Measurements from ENCODE around the gene RPL28.

RPL28 gene

DNA sequence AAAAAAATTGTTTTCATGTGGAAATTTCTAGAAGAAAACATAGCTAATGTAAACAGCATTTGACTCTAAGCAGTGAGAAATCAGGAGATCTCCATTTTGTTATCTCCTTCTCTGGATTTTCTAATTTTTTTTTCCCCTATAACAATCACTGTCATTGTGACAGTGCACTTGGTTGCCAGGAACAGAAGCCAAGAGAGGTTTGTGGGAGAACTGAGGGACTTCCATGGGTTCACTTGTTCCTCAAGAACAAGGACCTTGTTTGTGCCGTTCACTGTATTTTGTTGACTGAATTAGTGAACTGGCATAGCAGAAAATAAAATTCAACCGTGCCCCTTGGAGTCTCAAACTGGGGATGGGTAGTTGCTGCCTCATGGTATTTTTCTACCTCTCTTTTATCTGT, 40.3 kb downstream of the RPL28 start:
- no peaks in the 10 kb centered on the region for H3K9me3 ChIP-seq (ENCODE audit: control insufficient read depth, low read length)
- DNase-seq = no peak
- H3K27me3 ChIP-seq (replicated peaks; ENCODE audit: control insufficient read depth, insufficient read depth, low read length, poor library complexity, severe bottlenecking) = peaks cover 11% of the 10 kb centered on the region
- no peaks in the 10 kb centered on the region for H3K36me3 ChIP-seq (ENCODE audit: control insufficient read depth, insufficient read depth, low read length)
- no peak overlapping the region for H3K4me3 ChIP-seq (ENCODE audit: insufficient read depth, low read depth, low read length, poor library complexity, severe bottlenecking)
- H3K4me1 ChIP-seq (ENCODE audit: control insufficient read depth, insufficient read depth, low read length, poor library complexity, severe bottlenecking) = peaks cover 12% of the 10 kb centered on the region
- no peak overlapping the region for H3K27ac ChIP-seq (ENCODE audit: insufficient read depth, low read length, poor library complexity, severe bottlenecking)

DNA sequence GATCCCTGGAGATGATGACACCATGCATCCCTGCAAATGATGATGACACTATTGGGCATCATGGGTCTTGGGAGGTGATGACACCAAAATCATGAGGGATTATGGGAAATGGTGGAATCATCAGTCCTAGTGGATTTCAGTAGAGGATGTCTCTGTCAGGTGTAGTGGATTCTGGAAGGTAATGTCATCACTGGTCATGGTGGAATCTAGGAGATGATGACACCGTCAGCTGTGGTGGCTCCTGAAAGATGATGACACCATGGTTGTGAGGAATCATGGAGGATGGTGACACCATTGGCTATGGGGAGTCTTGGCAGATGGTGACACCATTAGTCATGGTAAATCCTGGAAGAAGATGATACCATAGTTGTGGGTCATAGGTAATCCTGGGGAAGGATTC, 45.5 kb downstream of the RPL28 start:
- DNase-seq = no peak
- Histone ChIP-seq H3K9me3 (ENCODE audit: control insufficient read depth, low read length) (no peaks in the 10 kb centered on the region), H3K27ac (ENCODE audit: insufficient read depth, low read length, poor library complexity, severe bottlenecking) (no peak overlapping the region), H3K27me3 (replicated peaks; ENCODE audit: control insufficient read depth, insufficient read depth, low read length, poor library complexity, severe bottlenecking) (peaks cover 24% of the 10 kb centered on the region), H3K4me3 (ENCODE audit: insufficient read depth, low read depth, low read length, poor library complexity, severe bottlenecking) (no peak overlapping the region), H3K36me3 (ENCODE audit: control insufficient read depth, insufficient read depth, low read length) (no peaks in the 10 kb centered on the region), H3K4me1 (ENCODE audit: control insufficient read depth, insufficient read depth, low read length, poor library complexity, severe bottlenecking) (no peaks in the 10 kb centered on the region)

DNA sequence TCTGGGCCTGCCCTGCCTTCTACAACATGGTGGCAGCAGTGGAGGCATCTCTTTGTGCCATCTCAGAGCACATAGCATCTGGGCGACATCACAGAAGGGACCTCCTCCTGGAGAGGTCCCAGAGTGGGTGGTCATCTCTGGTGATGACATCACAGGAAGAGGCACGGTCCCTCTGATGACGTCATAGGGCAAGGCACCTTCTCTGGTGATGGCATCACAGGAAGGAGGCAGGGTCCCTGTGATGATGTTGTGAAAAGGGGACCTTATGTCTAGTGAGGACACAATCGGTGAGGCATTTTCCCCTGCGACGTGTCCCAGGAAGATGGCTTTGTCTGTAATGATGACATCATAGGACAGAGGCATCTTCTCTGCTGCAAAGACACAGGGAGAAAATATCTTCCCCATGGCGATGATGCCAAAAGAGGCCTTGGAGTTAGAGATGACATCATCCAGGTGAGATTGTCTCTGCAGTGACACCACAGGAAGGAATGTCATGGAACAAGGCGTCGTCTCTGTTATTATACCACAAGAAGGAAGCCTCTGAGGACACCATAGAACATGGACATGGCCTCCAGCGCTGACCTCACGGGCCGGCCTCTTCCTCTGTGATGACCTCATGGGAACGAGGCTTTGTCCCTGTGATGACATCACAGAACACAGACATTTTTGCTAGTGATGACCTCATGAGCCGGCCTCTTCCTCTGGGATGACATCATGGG, 46.7 kb downstream of the RPL28 start:
- DNase-seq = no peak
- no peak overlapping the region for H3K27ac ChIP-seq (ENCODE audit: insufficient read depth, low read length, poor library complexity, severe bottlenecking)
- no peaks in the 10 kb centered on the region for H3K9me3 ChIP-seq (ENCODE audit: control insufficient read depth, low read length)
- no peaks in the 10 kb centered on the region for H3K36me3 ChIP-seq (ENCODE audit: control insufficient read depth, insufficient read depth, low read length)
- no peaks in the 10 kb centered on the region for H3K4me1 ChIP-seq (ENCODE audit: control insufficient read depth, insufficient read depth, low read length, poor library complexity, severe bottlenecking)
- no peak overlapping the region for H3K4me3 ChIP-seq (ENCODE audit: insufficient read depth, low read depth, low read length, poor library complexity, severe bottlenecking)
- H3K27me3 ChIP-seq (replicated peaks; ENCODE audit: control insufficient read depth, insufficient read depth, low read length, poor library complexity, severe bottlenecking) = peaks cover 28% of the 10 kb centered on the region

DNA sequence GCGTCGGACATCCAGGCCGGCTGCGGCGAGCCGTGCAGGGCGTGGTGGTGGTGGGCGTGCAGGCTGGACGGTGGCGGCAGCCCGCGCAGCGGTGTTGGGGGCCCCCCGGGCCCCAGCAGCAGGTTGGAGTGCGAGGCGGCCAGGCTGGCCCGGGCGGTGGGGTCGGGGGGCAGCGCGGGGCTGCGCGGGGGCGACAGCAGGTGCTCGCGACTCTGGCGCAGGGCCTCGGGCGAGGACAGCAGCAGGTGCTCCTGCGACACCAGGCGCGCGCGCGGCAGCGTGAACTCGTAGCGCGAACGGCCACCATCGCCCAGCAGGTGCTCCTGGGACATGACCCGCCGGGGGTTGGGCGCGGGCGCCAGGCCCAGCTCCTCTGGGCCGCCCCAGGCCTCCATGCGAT, 47.6 kb downstream of the RPL28 start:
- no peak for DNase-seq
- Histone ChIP-seq H3K36me3 (ENCODE audit: control insufficient read depth, insufficient read depth, low read length) (no peaks in the 10 kb centered on the region), H3K27me3 (replicated peaks; ENCODE audit: control insufficient read depth, insufficient read depth, low read length, poor library complexity, severe bottlenecking) (peaks cover 35% of the 10 kb centered on the region), H3K27ac (ENCODE audit: insufficient read depth, low read length, poor library complexity, severe bottlenecking) (no peak overlapping the region), H3K9me3 (ENCODE audit: control insufficient read depth, low read length) (no peaks in the 10 kb centered on the region), H3K4me3 (ENCODE audit: insufficient read depth, low read depth, low read length, poor library complexity, severe bottlenecking) (no peak overlapping the region), H3K4me1 (ENCODE audit: control insufficient read depth, insufficient read depth, low read length, poor library complexity, severe bottlenecking) (no peaks in the 10 kb centered on the region)

DNA sequence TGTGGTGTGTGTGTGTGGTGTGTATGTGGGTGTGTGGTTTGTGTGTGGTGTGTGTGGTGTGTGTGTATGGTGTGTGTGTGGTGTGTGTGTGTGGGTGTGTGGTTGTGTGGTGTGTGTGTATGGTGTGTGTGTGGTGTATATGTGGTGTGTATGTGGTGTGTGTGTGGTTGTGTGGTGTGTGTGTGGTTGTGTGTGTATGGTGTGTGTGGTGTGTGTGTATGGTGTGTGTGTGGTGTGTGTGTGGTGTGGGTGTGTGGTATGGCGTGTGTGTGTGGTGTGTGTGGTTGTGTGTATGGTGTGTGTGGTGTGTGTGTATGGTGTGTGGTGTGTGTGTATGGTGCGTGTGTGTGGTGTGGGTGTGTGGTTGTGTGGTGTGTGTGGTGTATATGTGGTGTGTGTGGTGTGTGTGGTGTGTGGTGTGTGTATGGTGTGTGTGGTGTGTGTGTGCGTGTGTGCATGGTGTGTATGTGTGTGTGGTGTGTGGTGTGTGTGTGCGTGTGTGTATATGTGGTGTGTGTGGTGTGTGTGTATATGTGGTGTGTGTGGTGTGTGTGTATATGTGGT, 48.7 kb downstream of the RPL28 start:
- Histone ChIP-seq H3K36me3 (ENCODE audit: control insufficient read depth, insufficient read depth, low read length) (no peaks in the 10 kb centered on the region), H3K4me3 (ENCODE audit: insufficient read depth, low read depth, low read length, poor library complexity, severe bottlenecking) (no peak overlapping the region), H3K9me3 (ENCODE audit: control insufficient read depth, low read length) (no peaks in the 10 kb centered on the region), H3K4me1 (ENCODE audit: control insufficient read depth, insufficient read depth, low read length, poor library complexity, severe bottlenecking) (no peaks in the 10 kb centered on the region), H3K27me3 (replicated peaks; ENCODE audit: control insufficient read depth, insufficient read depth, low read length, poor library complexity, severe bottlenecking) (peaks cover 33% of the 10 kb centered on the region), H3K27ac (ENCODE audit: insufficient read depth, low read length, poor library complexity, severe bottlenecking) (no peak overlapping the region)
- no peak for DNase-seq

DNA sequence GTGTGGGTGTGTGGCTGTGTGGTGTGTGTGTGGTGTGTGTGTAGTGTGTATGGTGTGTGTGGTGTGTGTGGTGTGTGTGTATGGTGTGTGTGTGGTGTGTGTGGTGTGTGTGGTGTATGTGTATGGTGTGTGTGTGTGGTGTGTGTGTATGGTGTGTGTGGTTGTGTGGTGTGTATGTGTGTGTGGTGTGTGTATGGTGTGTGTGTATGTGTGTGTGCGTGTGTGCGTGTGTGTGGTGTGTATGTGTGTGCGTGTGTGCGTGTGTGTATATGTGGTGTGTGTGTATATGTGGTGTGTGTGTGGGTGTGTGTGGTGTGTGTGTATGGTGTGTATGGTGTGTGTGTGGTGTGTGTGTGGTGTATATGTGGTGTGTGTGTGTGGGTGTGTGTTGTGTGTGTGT, 49.3 kb downstream of the RPL28 start:
- Histone ChIP-seq H3K9me3 (ENCODE audit: control insufficient read depth, low read length) (no peaks in the 10 kb centered on the region), H3K27ac (ENCODE audit: insufficient read depth, low read length, poor library complexity, severe bottlenecking) (no peak overlapping the region), H3K4me3 (ENCODE audit: insufficient read depth, low read depth, low read length, poor library complexity, severe bottlenecking) (no peak overlapping the region), H3K27me3 (replicated peaks; ENCODE audit: control insufficient read depth, insufficient read depth, low read length, poor library complexity, severe bottlenecking) (peaks cover 37% of the 10 kb centered on the region), H3K36me3 (ENCODE audit: control insufficient read depth, insufficient read depth, low read length) (no peaks in the 10 kb centered on the region), H3K4me1 (ENCODE audit: control insufficient read depth, insufficient read depth, low read length, poor library complexity, severe bottlenecking) (no peaks in the 10 kb centered on the region)
- no peak for DNase-seq

DNA sequence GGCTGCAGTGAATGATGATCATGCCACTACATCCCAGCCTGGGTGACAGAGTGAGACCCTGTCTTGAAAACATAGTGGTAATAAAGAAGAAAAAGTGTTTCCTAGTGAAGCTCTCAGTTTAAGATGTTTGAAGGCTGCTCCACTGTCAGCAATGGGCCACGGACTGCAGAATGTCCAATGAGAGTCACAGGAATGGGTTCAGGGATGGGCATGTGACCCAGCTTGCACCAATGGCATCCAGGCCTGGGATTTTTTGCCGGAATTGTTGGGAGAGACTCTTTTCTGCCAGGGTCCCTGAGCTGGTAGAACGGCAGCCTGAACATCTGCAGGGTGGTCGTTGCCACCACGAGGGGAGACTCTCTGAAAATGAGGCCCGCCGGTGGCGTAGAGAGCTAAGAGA, 51.1 kb downstream of the RPL28 start:
- H3K9me3 ChIP-seq (ENCODE audit: control insufficient read depth, low read length) = no peaks in the 10 kb centered on the region
- no peaks in the 10 kb centered on the region for H3K36me3 ChIP-seq (ENCODE audit: control insufficient read depth, insufficient read depth, low read length)
- DNase-seq = no peak
- no peak overlapping the region for H3K4me3 ChIP-seq (ENCODE audit: insufficient read depth, low read depth, low read length, poor library complexity, severe bottlenecking)
- H3K4me1 ChIP-seq (ENCODE audit: control insufficient read depth, insufficient read depth, low read length, poor library complexity, severe bottlenecking) = peaks cover 17% of the 10 kb centered on the region
- H3K27ac ChIP-seq (ENCODE audit: insufficient read depth, low read length, poor library complexity, severe bottlenecking) = no peak overlapping the region
- peaks cover 55% of the 10 kb centered on the region for H3K27me3 ChIP-seq (replicated peaks; ENCODE audit: control insufficient read depth, insufficient read depth, low read length, poor library complexity, severe bottlenecking)

DNA sequence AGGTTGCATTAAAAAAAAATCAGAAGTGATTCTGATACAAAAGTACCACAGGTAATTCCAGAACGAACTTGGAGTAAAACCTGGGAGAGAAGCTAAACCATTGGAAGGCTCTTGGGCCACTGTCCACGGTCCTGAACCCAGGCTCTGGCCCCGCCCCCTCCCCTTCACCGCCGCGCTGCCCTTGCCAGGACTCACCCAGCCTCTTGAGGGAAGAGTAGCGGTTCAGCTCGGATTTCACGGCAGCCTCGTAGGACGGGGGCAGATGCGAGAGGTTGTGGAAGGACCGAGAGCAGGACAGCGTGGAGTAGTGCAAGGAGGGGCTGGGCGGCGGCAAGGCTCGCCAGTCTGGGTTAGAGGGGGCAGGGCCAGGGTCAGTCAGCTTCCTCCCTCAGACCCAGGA, 51.7 kb downstream of the RPL28 start:
- Histone ChIP-seq H3K36me3 (ENCODE audit: control insufficient read depth, insufficient read depth, low read length) (no peaks in the 10 kb centered on the region), H3K27ac (ENCODE audit: insufficient read depth, low read length, poor library complexity, severe bottlenecking) (no peak overlapping the region), H3K4me1 (ENCODE audit: control insufficient read depth, insufficient read depth, low read length, poor library complexity, severe bottlenecking) (peaks cover 20% of the 10 kb centered on the region), H3K9me3 (ENCODE audit: control insufficient read depth, low read length) (no peaks in the 10 kb centered on the region), H3K27me3 (replicated peaks; ENCODE audit: control insufficient read depth, insufficient read depth, low read length, poor library complexity, severe bottlenecking) (peaks cover 58% of the 10 kb centered on the region), H3K4me3 (ENCODE audit: insufficient read depth, low read depth, low read length, poor library complexity, severe bottlenecking) (no peak overlapping the region)
- no peak for DNase-seq

DNA sequence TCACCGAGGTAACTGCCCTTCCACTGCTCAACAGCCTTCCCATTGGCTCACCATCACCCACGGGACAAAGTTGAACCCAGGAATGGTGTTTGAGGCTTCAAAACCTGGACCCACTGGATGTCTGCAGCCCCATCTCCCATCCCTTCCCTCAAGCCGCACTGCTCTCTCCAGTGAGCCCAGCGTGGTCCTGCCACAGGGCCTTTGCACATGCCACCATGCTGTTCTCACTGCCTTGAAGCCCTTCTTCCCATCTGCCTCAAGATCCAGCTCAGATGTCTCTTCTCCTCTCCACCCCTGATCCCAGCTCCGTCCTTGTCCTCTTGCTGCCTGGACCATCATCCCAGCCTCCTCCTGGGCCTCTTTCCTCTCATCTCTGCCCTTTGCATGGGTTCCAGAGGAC, 53.3 kb downstream of the RPL28 start:
- Histone ChIP-seq H3K4me3 (ENCODE audit: insufficient read depth, low read depth, low read length, poor library complexity, severe bottlenecking) (no peak overlapping the region), H3K36me3 (ENCODE audit: control insufficient read depth, insufficient read depth, low read length) (no peaks in the 10 kb centered on the region), H3K27ac (ENCODE audit: insufficient read depth, low read length, poor library complexity, severe bottlenecking) (no peak overlapping the region), H3K27me3 (replicated peaks; ENCODE audit: control insufficient read depth, insufficient read depth, low read length, poor library complexity, severe bottlenecking) (peaks cover 58% of the 10 kb centered on the region), H3K4me1 (ENCODE audit: control insufficient read depth, insufficient read depth, low read length, poor library complexity, severe bottlenecking) (peaks cover 20% of the 10 kb centered on the region), H3K9me3 (ENCODE audit: control insufficient read depth, low read length) (no peaks in the 10 kb centered on the region)
- DNase-seq = no peak

DNA sequence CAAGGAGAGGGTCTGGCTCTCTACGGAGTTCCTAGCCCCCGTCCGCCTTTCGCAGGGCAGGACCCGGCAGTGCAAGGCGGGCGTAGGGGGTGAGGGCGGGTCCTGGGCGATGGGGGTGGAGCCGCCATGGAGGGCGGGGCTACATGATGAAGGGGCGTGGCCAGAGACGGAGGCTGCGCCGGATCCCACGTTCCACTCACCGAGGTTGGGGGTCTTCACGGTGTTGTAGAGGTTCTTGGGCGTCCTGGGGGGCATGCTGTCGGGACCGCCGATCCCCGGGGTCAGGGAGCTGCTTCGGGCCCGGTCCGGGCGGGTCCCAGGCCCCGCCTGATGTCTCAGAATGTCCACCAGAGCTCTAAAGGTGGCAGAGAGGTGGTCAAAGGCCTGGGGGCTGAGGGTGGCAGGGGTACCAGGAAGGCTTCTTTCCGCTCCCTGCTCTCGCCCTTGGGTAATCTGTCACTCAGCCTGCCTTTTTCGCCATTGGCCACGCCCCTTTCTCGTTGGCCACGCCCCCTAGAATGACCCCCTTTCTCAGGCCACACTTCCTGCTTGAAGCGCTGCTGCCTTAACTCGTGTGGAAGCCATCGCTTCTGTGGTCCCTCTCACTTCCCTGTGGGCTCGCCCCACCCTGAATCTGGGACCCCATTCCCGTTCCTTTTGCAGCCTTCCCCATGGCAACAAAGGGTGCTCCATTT, 54.8 kb downstream of the RPL28 start:
- Histone ChIP-seq H3K27me3 (replicated peaks; ENCODE audit: control insufficient read depth, insufficient read depth, low read length, poor library complexity, severe bottlenecking) (peaks cover 61% of the 10 kb centered on the region), H3K9me3 (ENCODE audit: control insufficient read depth, low read length) (no peaks in the 10 kb centered on the region), H3K36me3 (ENCODE audit: control insufficient read depth, insufficient read depth, low read length) (no peaks in the 10 kb centered on the region), H3K27ac (ENCODE audit: insufficient read depth, low read length, poor library complexity, severe bottlenecking) (no peak overlapping the region), H3K4me3 (ENCODE audit: insufficient read depth, low read depth, low read length, poor library complexity, severe bottlenecking) (no peak overlapping the region), H3K4me1 (ENCODE audit: control insufficient read depth, insufficient read depth, low read length, poor library complexity, severe bottlenecking) (peaks cover 20% of the 10 kb centered on the region)
- DNase-seq = no peak

Data from effector memory CD4-positive, alpha-beta T cell (primary cell).